ENCODE data around the gene SLC2A9.

- TF ChIP-seq ZFP37 (CRISPR knock-in tag; IDR thresholded peaks at IDR 0.05; ENCODE audit: borderline replicate concordance): no peak
- TF ChIP-seq ZNF670 (CRISPR knock-in tag; IDR thresholded peaks at IDR 0.05; ENCODE audit: borderline replicate concordance): no peak
- no peak for TF ChIP-seq CTCF (CRISPR knock-in tag; IDR thresholded peaks at IDR 0.05)
- TF ChIP-seq POLR2A (IDR thresholded peaks at IDR 0.05; ENCODE audit: insufficient read depth in 1 of 2, low read depth in 2 of 2, low read length in 2 of 2): no peak
- TF ChIP-seq ZNF124 (CRISPR knock-in tag; IDR thresholded peaks at IDR 0.05): no peak
- no peak for TF ChIP-seq KLF6 (CRISPR knock-in tag; IDR thresholded peaks at IDR 0.05)
- no peak for TF ChIP-seq BCLAF1 (IDR thresholded peaks at IDR 0.05)
- no peak for TF ChIP-seq ZIK1 (CRISPR knock-in tag; IDR thresholded peaks at IDR 0.05; ENCODE audit: borderline replicate concordance, low read depth)
- TF ChIP-seq SIN3B (IDR thresholded peaks at IDR 0.05; ENCODE audit: low read length): no peak
- no peak for TF ChIP-seq ARHGAP35 (CRISPR knock-in tag; IDR thresholded peaks at IDR 0.05; ENCODE audit: borderline replicate concordance)
Observed at GRCh38 chr4:9919047-9919446, 102.2 kb downstream of the SLC2A9 start.

Measured in HepG2 (cell line).